Pancreas (tissue), 10 donors: ENCODE data around the gene RAF1. TPM values are rescaled to one million over a fixed set of nuclear protein-coding genes. Genes with fewer than 3 reads are reported as not detected.
"Not testable (repeated sequence)": the region's sequence is repeated elsewhere in the genome, so short reads cannot be mapped to it uniquely, and the experiment has no call there.

Source experiments
- ATAC-seq, 4 donors: fragments of 200-7000 bp; cut with Tn5 transposase; one replicate each; pipeline versions ENCODE4 v1.8.0 to v1.9.1; 2020; ENCODE audit warnings: mild to moderate bottlenecking in 4 of 4, moderate library complexity in 4 of 4
- DNase-seq, 6 donors: peaks; one replicate each; pipeline ENCODE4 v3.0.0-alpha.2; 2020
- FAIRE-seq: peaks from 2 replicates; lab custom pipeline; 2012; peaks lifted over from hg19 to GRCh38; lab: Jason Lieb, UNC
- H3K27ac ChIP-seq, 4 donors: fragments of 200-600 bp; sonication (generic); 1 replicate in 3 of 4; 2 replicates in 1 of 4; pipeline versions ENCODE4 v1.5.0 to v1.8.0; 2020
- H3K27me3 ChIP-seq, 4 donors: fragments of 200-600 bp; one replicate each; pipeline ENCODE4 v1.8.0; 2021
- H3K36me3 ChIP-seq, 3 donors: fragments of 200-600 bp; sonication (generic) in 1 of 3; one replicate each; pipeline versions ENCODE4 v1.5.0 to v1.8.0; 2020 to 2021
- H3K4me1 ChIP-seq, 3 donors: fragments of 200-600 bp; one replicate each; pipeline ENCODE4 v1.8.0; 2021
- H3K4me3 ChIP-seq, 4 donors: fragments of 200-600 bp; sonication (generic) in 2 of 4; one replicate each; pipeline versions ENCODE4 v1.5.0 to v1.8.0; 2020 to 2021
- H3K9me3 ChIP-seq, 4 donors: fragments of 200-600 bp; one replicate each; pipeline ENCODE4 v1.8.0; 2021
- CTCF ChIP-seq, 4 donors: fragments of 200-600 bp; sonication (generic) in 3 of 4; IDR thresholded peaks; one replicate each; pipeline versions ENCODE4 v1.5.0 to v1.8.0; 2021; ENCODE audit warnings: antibody characterized with exemption in 4 of 4
- WGBS, 2 donors: extraction: QIAGEN DNeasy Blood & Tissue Kit; methylation state at CpG; one replicate each; pipeline ENCODE4 v1.1.7; 2013; 5-methylcytosine and 5-hydroxymethylcytosine counted together
- intact Hi-C, 3 donors: fragments of 100-400 bp; cut with DNase I; formaldehyde crosslinking; loops; one replicate each; pipeline versions ENCODE4 v1.11.1 to v1.14.2; 2022
- polyA plus RNA-seq, 2 donors: library from polyadenylated mRNA; stranded (reverse); fragments of 200-250 nt; gene quantifications; one replicate each; pipeline ENCODE4 v1.2.3, GENCODE V29; 2013
- total RNA-seq, 6 donors: library from RNA; stranded (reverse); fragmentation: NEBNext Ultra II Directional in 4 of 6; extraction: Animal tissue kit (Norgen Biotek cat#: 25700) in 4 of 6; gene quantifications; one replicate each; pipeline versions ENCODE4 v1.2.1 to v1.2.4, GENCODE V29; 2021 to 2023
- donor health status: healthy with polysubstance abuse.
- donor health status: DM: no; HTN: no; CAD: no; lungs with moderate emphysema.
- donor health status: DM: no; HTN: no; CAD: no.
- donor health status: control.
- donor health status: control.
- donor health status: Bipolar disorder and iron deficiency.
- donor health status: DM: yes; HTN: yes; CAD: no.
- donor health status: DM: no; HTN: no; CAD: no.
- donor health status: DM: no; HTN: no; CAD: no.
- donor health status: DM: yes; HTN: yes; CAD: no.

RAF1 gene
- total and polyA plus RNA-seq, 8 donors = 29.1 to 46.9 (median 38.1) TPM

- WGBS, 2 donors = 0 to 1% methylated on average over 13 to 45 of the region's 45 CpGs
- no peaks in the 10 kb centered on the region for H3K9me3 ChIP-seq
- DNase-seq (peak; percentile 37 to 85 (median 63)), ATAC-seq (peak; percentile 56 to 74 (median 60)), FAIRE-seq (no peak)
- peak overlapping the region; percentile 96 to 100 (median 98) for H3K27ac ChIP-seq
- no peak for TF ChIP-seq CTCF (IDR thresholded peaks at IDR 0.05)
- intact Hi-C loops = no loop called here
- no peaks in the 10 kb centered on the region for H3K27me3 ChIP-seq
- no peaks in the 10 kb centered on the region for H3K36me3 ChIP-seq
- H3K4me1 ChIP-seq = peaks cover 10 to 34% (median 13%) of the 10 kb centered on the region in 3 donors
- peak overlapping the region; percentile 95 to 100 (median 97) for H3K4me3 ChIP-seq
These were observed 449 bp downstream of the RAF1 start for GRCh38 chr3:12663401-12663935.

- intact Hi-C loops = no loop called here
- peak overlapping the region; percentile 95 to 100 (median 97) for H3K4me3 ChIP-seq
- peak overlapping the region; percentile 96 to 100 (median 98) for H3K27ac ChIP-seq
- peaks cover 13 to 40% (median 15%) of the 10 kb centered on the region in 3 donors for H3K4me1 ChIP-seq
- no peaks in the 10 kb centered on the region for H3K27me3 ChIP-seq
- no peak for TF ChIP-seq CTCF (IDR thresholded peaks at IDR 0.05)
- WGBS, 2 donors = 0 to 1% methylated on average over 26 of the region's 26 CpGs
- H3K9me3 ChIP-seq = no peaks in the 10 kb centered on the region
- no peaks in the 10 kb centered on the region for H3K36me3 ChIP-seq
- peak; percentile 12 to 32 (median 18) for ATAC-seq
- DNase-seq = peak; percentile 20 to 74 (median 44)
- FAIRE-seq = no peak
These were observed 1.1 kb downstream of the RAF1 start for GRCh38 chr3:12662593-12663400.

- Histone ChIP-seq H3K9me3 (no peaks in the 10 kb centered on the region), H3K4me3 (peak overlapping the region; percentile 95 to 100 (median 97)), H3K27ac (peak overlapping the region; percentile 96 to 100 (median 98)), H3K36me3 (no peaks in the 10 kb centered on the region), H3K4me1 (peaks cover 13 to 46% (median 17%) of the 10 kb centered on the region in 3 donors), H3K27me3 (no peaks in the 10 kb centered on the region)
- TF ChIP-seq CTCF (IDR thresholded peaks at IDR 0.05) = no peak
- WGBS, 2 donors = 12 to 15% methylated on average over 5 of the region's 5 CpGs
- peak in 1 of 6 donors; percentile 20 for DNase-seq
- intact Hi-C loops = no loop called here
- FAIRE-seq = no peak
- no peak for ATAC-seq
These were observed 1.9 kb downstream of the RAF1 start for GRCh38 chr3:12661926-12662592.

GRCh38 chr3:12661375-12661774, 2.5 kb downstream of the RAF1 start:
- intact Hi-C loops, FAIRE-seq, H3K9me3 ChIP-seq, H3K27me3 ChIP-seq, H3K36me3 ChIP-seq, DNase-seq, ATAC-seq: not testable (repeated sequence)
- H3K27ac ChIP-seq = peak overlapping the region in 2 of 4 donors; percentile 38 to 99
- H3K4me3 ChIP-seq = peak overlapping the region in 1 of 4 donors; percentile 95
- 48 to 59% methylated on average over 13 of the region's 13 CpGs for WGBS, 2 donors
- peaks cover 17 to 46% (median 19%) of the 10 kb centered on the region in 3 donors for H3K4me1 ChIP-seq

GRCh38 chr3:12660196-12660595, 3.7 kb downstream of the RAF1 start:
- WGBS, 2 donors = 65 to 69% methylated on average over 2 of the region's 2 CpGs
- no peaks in the 10 kb centered on the region for H3K9me3 ChIP-seq
- no peak for FAIRE-seq
- intact Hi-C loops = no loop called here
- H3K36me3 ChIP-seq = no peaks in the 10 kb centered on the region
- no peak for TF ChIP-seq CTCF (IDR thresholded peaks at IDR 0.05)
- H3K27ac ChIP-seq = peak overlapping the region in 2 of 4 donors; percentile 38 to 99
- no peak overlapping the region for H3K4me3 ChIP-seq
- H3K27me3 ChIP-seq = no peaks in the 10 kb centered on the region
- H3K4me1 ChIP-seq = peaks cover 17 to 49% (median 20%) of the 10 kb centered on the region in 3 donors
- no peak for DNase-seq
- no peak for ATAC-seq
